DND-41 (cell line): ENCODE measurements around the gene RGS7.

Source experiments
- CTCF ChIP-seq: IDR thresholded peaks from 2 replicates; pipeline ENCODE4 v1.5.1; 2012; ENCODE audit warnings: borderline replicate concordance, low read length, moderate library complexity, mild to moderate bottlenecking; ENCODE audit not compliant: poor library complexity, severe bottlenecking; ENCODE audit errors: extremely low read depth
- EZH2 ChIP-seq: IDR thresholded peaks from 3 replicates; pipeline ENCODE4 v1.6.1; 2012; ENCODE audit warnings: borderline replicate concordance, low read depth, mild to moderate bottlenecking, moderate library complexity, low read length, inconsistent platforms; ENCODE audit not compliant: severe bottlenecking

GRCh38 chr1:241163363-241163762 lies 193.6 kb downstream of the RGS7 start:
- TF ChIP-seq CTCF (no peak), EZH2 (no peak)
